Astrocyte (in vitro differentiated cells and primary cell): Measurements from ENCODE around the gene CTR9.

Experiments used
- CTCF ChIP-seq: IDR thresholded peaks from 2 replicates; pipeline ENCODE4 v1.5.1; 2011; ENCODE audit warnings: low read depth, mild to moderate bottlenecking, inconsistent platforms, low read length, moderate library complexity; ENCODE audit not compliant: insufficient read depth
- EZH2 ChIP-seq: IDR thresholded peaks from 2 replicates; pipeline ENCODE4 v1.6.1; 2012; ENCODE audit warnings: mild to moderate bottlenecking, low read length, inconsistent platforms; ENCODE audit not compliant: insufficient read depth

- no peak for TF ChIP-seq CTCF
- no peak for TF ChIP-seq EZH2
Observed at GRCh38 chr11:10758957-10759356, 7.9 kb downstream of the CTR9 start.
